Measurements from ENCODE around the gene UNC80. TPM values are rescaled to one million over a fixed set of nuclear protein-coding genes. Genes with fewer than 3 reads are reported as not detected.

Gene UNC80
- total RNA-seq, 4 donors from 2014 or later: not detected

GRCh38 chr2:209868271-209868994, 96.8 kb downstream of the UNC80 start:
- no peaks in the 10 kb centered on the region for H3K36me3 ChIP-seq
- H3K27me3 ChIP-seq: no peaks in the 10 kb centered on the region
- H3K9me3 ChIP-seq: no peaks in the 10 kb centered on the region
- no peak for TF ChIP-seq POLR2A (IDR thresholded peaks at IDR 0.05)
- TF ChIP-seq, protein P1, sequence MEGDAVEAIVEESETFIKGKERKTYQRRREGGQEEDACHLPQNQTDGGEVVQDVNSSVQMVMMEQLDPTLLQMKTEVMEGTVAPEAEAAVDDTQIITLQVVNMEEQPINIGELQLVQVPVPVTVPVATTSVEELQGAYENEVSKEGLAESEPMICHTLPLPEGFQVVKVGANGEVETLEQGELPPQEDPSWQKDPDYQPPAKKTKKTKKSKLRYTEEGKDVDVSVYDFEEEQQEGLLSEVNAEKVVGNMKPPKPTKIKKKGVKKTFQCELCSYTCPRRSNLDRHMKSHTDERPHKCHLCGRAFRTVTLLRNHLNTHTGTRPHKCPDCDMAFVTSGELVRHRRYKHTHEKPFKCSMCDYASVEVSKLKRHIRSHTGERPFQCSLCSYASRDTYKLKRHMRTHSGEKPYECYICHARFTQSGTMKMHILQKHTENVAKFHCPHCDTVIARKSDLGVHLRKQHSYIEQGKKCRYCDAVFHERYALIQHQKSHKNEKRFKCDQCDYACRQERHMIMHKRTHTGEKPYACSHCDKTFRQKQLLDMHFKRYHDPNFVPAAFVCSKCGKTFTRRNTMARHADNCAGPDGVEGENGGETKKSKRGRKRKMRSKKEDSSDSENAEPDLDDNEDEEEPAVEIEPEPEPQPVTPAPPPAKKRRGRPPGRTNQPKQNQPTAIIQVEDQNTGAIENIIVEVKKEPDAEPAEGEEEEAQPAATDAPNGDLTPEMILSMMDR (IDR thresholded peaks at IDR 0.05): no peak
- DNase-seq: no peak
- H3K27ac ChIP-seq: no peak overlapping the region
- H3K4me1 ChIP-seq: no peaks in the 10 kb centered on the region
- H3K4me3 ChIP-seq: no peak overlapping the region

DNA sequence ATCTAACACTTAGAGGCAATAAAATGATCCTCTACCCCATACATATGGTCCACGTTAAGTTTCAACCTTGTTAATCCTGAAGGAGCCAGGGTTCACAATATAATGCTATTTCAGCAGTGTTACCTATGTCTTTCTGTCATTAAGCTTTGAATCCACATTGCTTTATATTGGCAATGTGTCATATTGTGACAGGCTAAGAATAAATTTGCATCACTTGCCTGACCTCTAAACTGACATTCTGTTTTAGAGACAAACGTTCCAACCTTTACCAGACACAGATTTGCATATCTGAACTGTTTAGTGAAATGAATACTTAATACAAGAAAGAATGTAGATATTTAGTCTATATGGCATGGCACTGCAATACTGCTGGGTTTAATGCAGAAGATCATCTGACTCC, 98.4 kb downstream of the UNC80 start:
- Histone ChIP-seq H3K4me1 (no peaks in the 10 kb centered on the region), H3K27ac (no peak overlapping the region), H3K9me3 (no peaks in the 10 kb centered on the region), H3K36me3 (no peaks in the 10 kb centered on the region), H3K27me3 (no peaks in the 10 kb centered on the region), H3K4me3 (no peak overlapping the region)
- TF ChIP-seq, protein P1 (IDR thresholded peaks at IDR 0.05): no peak
- TF ChIP-seq POLR2A (IDR thresholded peaks at IDR 0.05): no peak
- no peak for DNase-seq

- no peak for TF ChIP-seq POLR2A (IDR thresholded peaks at IDR 0.05)
- TF ChIP-seq, protein P1 (IDR thresholded peaks at IDR 0.05): no peak
- DNase-seq: no peak
- Histone ChIP-seq H3K27me3 (no peaks in the 10 kb centered on the region), H3K36me3 (no peaks in the 10 kb centered on the region), H3K4me3 (no peak overlapping the region), H3K4me1 (no peaks in the 10 kb centered on the region), H3K9me3 (no peaks in the 10 kb centered on the region), H3K27ac (no peak overlapping the region)
Measured at GRCh38 chr2:209872675-209873074, 101.0 kb downstream of the UNC80 start.

- H3K27ac ChIP-seq: no peak overlapping the region
- H3K27me3 ChIP-seq: no peaks in the 10 kb centered on the region
- no peak overlapping the region for H3K4me3 ChIP-seq
- H3K4me1 ChIP-seq: no peaks in the 10 kb centered on the region
- H3K9me3 ChIP-seq: no peaks in the 10 kb centered on the region
- H3K36me3 ChIP-seq: no peaks in the 10 kb centered on the region
- no peak for DNase-seq
- TF ChIP-seq, protein P1 (IDR thresholded peaks at IDR 0.05): no peak
- no peak for TF ChIP-seq POLR2A (IDR thresholded peaks at IDR 0.05)
Measured at GRCh38 chr2:209875270-209875669, 103.6 kb downstream of the UNC80 start.

DNA sequence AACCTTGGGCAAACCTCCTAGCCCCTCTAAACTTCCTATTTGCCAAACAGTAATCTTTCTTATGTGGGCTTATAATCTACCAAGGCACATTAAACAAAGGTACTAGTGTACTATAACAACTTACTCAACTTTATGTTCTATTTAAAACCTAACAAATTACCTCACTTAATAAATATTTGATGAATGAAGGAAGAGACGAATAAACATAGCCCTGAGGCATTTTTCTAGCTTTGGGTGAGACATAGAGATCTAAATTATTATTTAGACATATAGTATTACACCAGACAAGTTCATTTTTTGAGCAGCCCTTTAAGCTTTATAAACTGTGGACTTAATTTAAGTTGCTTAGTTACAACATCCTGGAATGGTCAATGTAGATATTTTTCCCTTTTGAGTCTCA, 104.6 kb downstream of the UNC80 start:
- no peak for DNase-seq
- TF ChIP-seq, protein P1 (IDR thresholded peaks at IDR 0.05): no peak
- no peak for TF ChIP-seq POLR2A (IDR thresholded peaks at IDR 0.05)
- no peak overlapping the region for H3K27ac ChIP-seq
- no peaks in the 10 kb centered on the region for H3K27me3 ChIP-seq
- H3K9me3 ChIP-seq: no peaks in the 10 kb centered on the region
- no peak overlapping the region for H3K4me3 ChIP-seq
- H3K4me1 ChIP-seq: no peaks in the 10 kb centered on the region
- no peaks in the 10 kb centered on the region for H3K36me3 ChIP-seq

All from Peyer's patch (tissue), 4 donors.